HG02798 (cell line): ENCODE results near the gene AFTPH.
A peak's percentile ranks its signal among the peaks of the same experiment; 100 is the strongest.

Source experiments
- ATAC-seq: cut with Tn5 transposase; IDR thresholded peaks from one replicate; pipeline ENCODE4 v1.9.1; 2021; ENCODE audit warnings: mild to moderate bottlenecking; ENCODE audit not compliant: unreplicated experiment, poor library complexity

Gene AFTPH

GRCh38 chr2:64607381-64608304, 83.5 kb downstream of the AFTPH start:
- ATAC-seq: no peak

- ATAC-seq: peak; percentile 5
These were observed 84.7 kb downstream of the AFTPH start for GRCh38 chr2:64608867-64609226.

- peak; percentile 48 for ATAC-seq
These were observed 85.3 kb downstream of the AFTPH start for GRCh38 chr2:64609227-64609941.

- ATAC-seq: no peak
These were observed 85.8 kb downstream of the AFTPH start for GRCh38 chr2:64609942-64610281.

- no peak for ATAC-seq
These were observed 86.3 kb downstream of the AFTPH start for GRCh38 chr2:64610316-64610855.

- ATAC-seq: no peak
These were observed 88.6 kb downstream of the AFTPH start for GRCh38 chr2:64612575-64613195.

- no peak for ATAC-seq
These were observed 89.1 kb downstream of the AFTPH start for GRCh38 chr2:64613276-64613675.

GRCh38 chr2:64615192-64615763, 91.2 kb downstream of the AFTPH start:
- no peak for ATAC-seq

GRCh38 chr2:64615844-64616536, 91.9 kb downstream of the AFTPH start:
- no peak for ATAC-seq

- no peak for ATAC-seq
These were observed 93.6 kb downstream of the AFTPH start for GRCh38 chr2:64617631-64618151.

- ATAC-seq: no peak
These were observed 96.5 kb downstream of the AFTPH start for GRCh38 chr2:64620661-64621060.

GRCh38 chr2:64622443-64623241, 98.5 kb downstream of the AFTPH start:
- no peak for ATAC-seq

GRCh38 chr2:64623242-64623850, 99.2 kb downstream of the AFTPH start:
- no peak for ATAC-seq

- ATAC-seq: no peak
These were observed 100.0 kb downstream of the AFTPH start for GRCh38 chr2:64624108-64624610.

GRCh38 chr2:64624862-64625261, 100.7 kb downstream of the AFTPH start:
- ATAC-seq: no peak

- no peak for ATAC-seq
These were observed 101.4 kb downstream of the AFTPH start for GRCh38 chr2:64625299-64626145.

- no peak for ATAC-seq
These were observed 102.2 kb downstream of the AFTPH start for GRCh38 chr2:64626146-64626809.
